GM12892 (cell line): ENCODE results near the gene PIP5K1C.

ENCODE experiments used
- POLR2A ChIP-seq: IDR thresholded peaks from 2 replicates; pipeline ENCODE4 v1.6.1; 2011; ENCODE audit warnings: low read depth, low read length, control low read depth
- POLR2AphosphoS5 ChIP-seq: IDR thresholded peaks from 2 replicates; pipeline ENCODE4 v1.6.1; 2011; ENCODE audit warnings: low read depth, low read length, control low read depth
- TAF1 ChIP-seq: IDR thresholded peaks from 2 replicates; pipeline ENCODE4 v1.6.1; 2011; ENCODE audit warnings: low read depth, mild to moderate bottlenecking, control low read depth, low read length, borderline replicate concordance

DNA sequence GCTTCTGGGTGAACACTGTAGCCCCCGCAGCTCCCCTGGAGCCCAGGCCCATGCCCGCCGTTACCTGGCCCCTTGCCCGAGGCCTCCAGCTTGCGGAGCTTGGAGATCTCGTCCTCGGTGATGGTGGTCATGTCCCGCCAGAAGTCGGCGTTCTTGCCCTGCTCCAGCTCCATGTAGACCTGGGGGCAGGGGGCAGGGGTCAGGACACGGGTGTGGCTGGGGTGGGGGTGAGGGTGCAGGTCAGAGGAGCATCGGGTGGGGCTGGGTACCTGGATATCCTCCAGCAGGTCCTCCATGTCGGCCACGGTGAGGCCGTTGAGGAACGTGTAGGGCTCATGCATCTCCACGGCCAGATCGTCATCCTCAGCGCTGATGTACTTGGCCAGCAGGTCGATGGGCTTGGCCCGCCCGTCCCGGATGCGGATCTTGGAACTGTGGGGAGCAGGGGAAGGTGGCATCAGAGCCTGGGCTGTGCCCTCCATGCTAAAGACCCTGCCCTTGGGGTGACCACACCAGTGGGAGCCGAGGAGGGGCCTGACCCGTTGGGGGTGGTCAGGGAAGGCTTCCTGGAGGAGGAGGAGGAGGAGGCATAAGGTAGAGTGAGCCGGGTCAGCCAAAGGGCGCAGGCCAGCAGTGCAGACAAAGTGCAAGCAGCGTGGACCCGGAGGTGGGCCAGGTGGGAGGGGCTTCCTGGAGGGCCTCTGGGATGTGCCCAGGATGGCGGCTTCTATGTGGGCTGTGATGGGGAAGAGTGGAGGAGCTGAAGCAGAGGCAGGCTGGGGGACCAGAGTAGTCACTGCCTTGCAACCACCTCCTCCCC is 81.2 kb downstream of the PIP5K1C start:
- no peak for TF ChIP-seq POLR2A
- no peak for TF ChIP-seq POLR2AphosphoS5
- TF ChIP-seq TAF1: no peak
